HUES64 (cell line): ENCODE measurements around the gene FNDC3A.
"Not testable (repeated sequence)": the region's sequence is repeated elsewhere in the genome, so short reads cannot be mapped to it uniquely, and the experiment has no call there.

Source experiments
- H3K27ac ChIP-seq: 2 replicates; pipeline ENCODE4 v1.7.0; 2013; ENCODE audit warnings: low read depth, low read length, inconsistent platforms
- H3K27me3 ChIP-seq: 2 replicates; pipeline ENCODE4 v1.6.1; 2013; ENCODE audit warnings: mild to moderate bottlenecking, low read length; ENCODE audit not compliant: insufficient read depth
- H3K36me3 ChIP-seq: 2 replicates; pipeline ENCODE4 v1.6.1; 2013; ENCODE audit warnings: mild to moderate bottlenecking, low read length; ENCODE audit not compliant: insufficient read depth
- H3K4me1 ChIP-seq: 2 replicates; pipeline ENCODE4 v1.6.1; 2013; ENCODE audit warnings: mild to moderate bottlenecking, low read length, moderate library complexity; ENCODE audit not compliant: insufficient read depth
- H3K4me3 ChIP-seq: 2 replicates; pipeline ENCODE4 v1.5.1; 2013; ENCODE audit warnings: mild to moderate bottlenecking, low read length, moderate library complexity
- H3K9ac ChIP-seq: 2 replicates; pipeline ENCODE4 v1.6.1; 2013; ENCODE audit warnings: mild to moderate bottlenecking, low read depth, low read length
- H3K9me3 ChIP-seq: 2 replicates; pipeline ENCODE4 v1.6.1; 2013; ENCODE audit warnings: low read depth, low read length; ENCODE audit not compliant: insufficient read depth
- WGBS: fragments of 150-250, 120-280 bp; methylation state at CpG from one replicate; pipeline ENCODE4 v1.1.7; 2013; ENCODE audit warnings: missing lambda C conversion rate; 5-methylcytosine and 5-hydroxymethylcytosine counted together

The FNDC3A gene

GRCh38 chr13:48977973-48978372 lies 2.3 kb downstream of the FNDC3A start:
- Histone ChIP-seq H3K27me3 (peaks cover 7% of the 10 kb centered on the region; the same call in 1 of the 2 replicates), H3K4me1 (peaks cover 62% of the 10 kb centered on the region), H3K9me3 (peaks cover 3% of the 10 kb centered on the region; the same call in 1 of the 2 replicates), H3K9ac (no peak overlapping the region), H3K36me3 (no peaks in the 10 kb centered on the region), H3K27ac (no peak overlapping the region), H3K4me3 (peak overlapping the region; percentile 92)
- WGBS, result no CpG with 5 or more reads among the region's 3 CpGs

GRCh38 chr13:48978942-48979601 lies 3.4 kb downstream of the FNDC3A start:
- 38% methylated on average over 2 of the region's 2 CpGs for WGBS
- Histone ChIP-seq H3K4me3 (peak overlapping the region; percentile 92), H3K4me1 (peaks cover 62% of the 10 kb centered on the region), H3K9ac (peak overlapping the region; percentile 32; the same call in 1 of the 2 replicates), H3K9me3 (no peaks in the 10 kb centered on the region), H3K27ac (peak overlapping the region; percentile 76), H3K36me3 (no peaks in the 10 kb centered on the region), H3K27me3 (peaks cover 7% of the 10 kb centered on the region; the same call in 1 of the 2 replicates)

- Histone ChIP-seq H3K9ac (no peak overlapping the region), H3K36me3 (no peaks in the 10 kb centered on the region), H3K4me3 (no peak overlapping the region), H3K4me1 (peaks cover 57% of the 10 kb centered on the region), H3K9me3 (no peaks in the 10 kb centered on the region), H3K27me3 (peaks cover 7% of the 10 kb centered on the region; the same call in 1 of the 2 replicates), H3K27ac (peak overlapping the region; percentile 76; the same call in 1 of the 2 replicates)
- WGBS, result 73% methylated on average over 1 of the region's 2 CpGs
Observed at GRCh38 chr13:48979892-48980291, 4.2 kb downstream of the FNDC3A start.

GRCh38 chr13:48983331-48983730 lies 7.6 kb downstream of the FNDC3A start:
- Histone ChIP-seq H3K27ac (no peak overlapping the region), H3K36me3 (no peaks in the 10 kb centered on the region), H3K4me1 (peaks cover 41% of the 10 kb centered on the region), H3K9me3 (no peaks in the 10 kb centered on the region), H3K4me3 (no peak overlapping the region), H3K27me3 (no peaks in the 10 kb centered on the region), H3K9ac (no peak overlapping the region)
- 95% methylated on average over 1 of the region's 1 CpG for WGBS

GRCh38 chr13:48985756-48986155 lies 10.0 kb downstream of the FNDC3A start:
- H3K4me3 ChIP-seq, result no peak overlapping the region
- H3K36me3 ChIP-seq, result no peaks in the 10 kb centered on the region
- H3K4me1 ChIP-seq, result peaks cover 17% of the 10 kb centered on the region
- no peaks in the 10 kb centered on the region for H3K27me3 ChIP-seq
- no peak overlapping the region for H3K9ac ChIP-seq
- H3K27ac ChIP-seq, result no peak overlapping the region
- peaks cover 8% of the 10 kb centered on the region; the same call in 1 of the 2 replicates for H3K9me3 ChIP-seq
- WGBS, result 91% methylated on average over 2 of the region's 2 CpGs

- Histone ChIP-seq H3K4me1 (no peaks in the 10 kb centered on the region), H3K36me3 (peaks cover 3% of the 10 kb centered on the region; the same call in 1 of the 2 replicates), H3K9ac (no peak overlapping the region), H3K27ac (no peak overlapping the region), H3K27me3 (no peaks in the 10 kb centered on the region), H3K4me3 (no peak overlapping the region), H3K9me3 (peaks cover 14% of the 10 kb centered on the region; the same call in 1 of the 2 replicates)
- no CpG with 5 or more reads among the region's 1 CpG for WGBS
Observed at GRCh38 chr13:48990900-48991299, 15.2 kb downstream of the FNDC3A start.

- H3K9ac ChIP-seq, result no peak overlapping the region
- peaks cover 3% of the 10 kb centered on the region; the same call in 1 of the 2 replicates for H3K36me3 ChIP-seq
- H3K27ac ChIP-seq, result no peak overlapping the region
- no peak overlapping the region for H3K4me3 ChIP-seq
- peaks cover 14% of the 10 kb centered on the region; the same call in 1 of the 2 replicates for H3K9me3 ChIP-seq
- no peaks in the 10 kb centered on the region for H3K4me1 ChIP-seq
- H3K27me3 ChIP-seq, result no peaks in the 10 kb centered on the region
Observed at GRCh38 chr13:48993150-48993549, 17.4 kb downstream of the FNDC3A start.

- WGBS, result 96% methylated on average over 2 of the region's 2 CpGs
- peaks cover 8% of the 10 kb centered on the region; the same call in 1 of the 2 replicates for H3K36me3 ChIP-seq
- H3K4me1 ChIP-seq, result no peaks in the 10 kb centered on the region
- H3K27me3 ChIP-seq, result no peaks in the 10 kb centered on the region
- H3K27ac ChIP-seq, result no peak overlapping the region
- no peak overlapping the region for H3K4me3 ChIP-seq
- peaks cover 17% of the 10 kb centered on the region; the same call in 1 of the 2 replicates for H3K9me3 ChIP-seq
- H3K9ac ChIP-seq, result no peak overlapping the region
Observed at GRCh38 chr13:48994706-48995105, 19.0 kb downstream of the FNDC3A start.

- H3K4me3 ChIP-seq, result no peak overlapping the region
- H3K9ac ChIP-seq, result no peak overlapping the region
- H3K27me3 ChIP-seq, result no peaks in the 10 kb centered on the region
- peaks cover 15% of the 10 kb centered on the region; the same call in 1 of the 2 replicates for H3K9me3 ChIP-seq
- peaks cover 2% of the 10 kb centered on the region for H3K4me1 ChIP-seq
- no peak overlapping the region for H3K27ac ChIP-seq
- 0 out of 2 replicates have a peak, but pooled peaks cover 6% of the 10 kb centered on the region for H3K36me3 ChIP-seq
- 78% methylated on average over 5 of the region's 5 CpGs for WGBS
Observed at GRCh38 chr13:48998641-48999292, 23.1 kb downstream of the FNDC3A start.

- H3K27me3 ChIP-seq, result no peaks in the 10 kb centered on the region
- no peak overlapping the region for H3K4me3 ChIP-seq
- H3K9me3 ChIP-seq, result peaks cover 15% of the 10 kb centered on the region; the same call in 1 of the 2 replicates
- WGBS, result 100% methylated on average over 1 of the region's 1 CpG
- H3K36me3 ChIP-seq, result 0 out of 2 replicates have a peak, but pooled peaks cover 6% of the 10 kb centered on the region
- no peak overlapping the region for H3K9ac ChIP-seq
- no peak overlapping the region for H3K27ac ChIP-seq
- H3K4me1 ChIP-seq, result peaks cover 12% of the 10 kb centered on the region
Observed at GRCh38 chr13:49000247-49000646, 24.5 kb downstream of the FNDC3A start.

GRCh38 chr13:49018986-49019635 lies 43.4 kb downstream of the FNDC3A start:
- 0 out of 2 replicates have a peak, but pooled peaks cover 11% of the 10 kb centered on the region for H3K36me3 ChIP-seq
- 94% methylated on average over 28 of the region's 28 CpGs for WGBS
- H3K9me3 ChIP-seq, result peaks cover 23% of the 10 kb centered on the region
- not testable (repeated sequence) for H3K9ac ChIP-seq, H3K4me3 ChIP-seq, H3K27me3 ChIP-seq, H3K27ac ChIP-seq
- peaks cover 17% of the 10 kb centered on the region for H3K4me1 ChIP-seq
